Ovary (tissue), 3 donors: ENCODE data around the gene SMAD4.

ENCODE experiments used
- EP300 ChIP-seq: sonication (generic); formaldehyde crosslinking; IDR thresholded peaks from one replicate; pipeline ENCODE4 v1.6.1; 2017; ENCODE audit warnings: antibody characterized with exemption
- POLR2A ChIP-seq: fragments of 450-650 bp; IDR thresholded peaks from one replicate; pipeline ENCODE4 v1.6.1; 2017; ENCODE audit warnings: antibody characterized with exemption, mild to moderate bottlenecking, moderate library complexity
- TF ChIP-seq, protein P1 (sequence below), 3 donors: fragments of 450-650 bp in 2 of 3; fragments of 200-600 bp in 1 of 3; IDR thresholded peaks; one replicate each; pipeline versions ENCODE4 v1.5.1 to v1.8.0; 2016 to 2022; ENCODE audit warnings: antibody characterized with exemption in 3 of 3, mild to moderate bottlenecking in 1 of 3
- donor health status: DM: no; HTN: no; CAD: no.

DNA sequence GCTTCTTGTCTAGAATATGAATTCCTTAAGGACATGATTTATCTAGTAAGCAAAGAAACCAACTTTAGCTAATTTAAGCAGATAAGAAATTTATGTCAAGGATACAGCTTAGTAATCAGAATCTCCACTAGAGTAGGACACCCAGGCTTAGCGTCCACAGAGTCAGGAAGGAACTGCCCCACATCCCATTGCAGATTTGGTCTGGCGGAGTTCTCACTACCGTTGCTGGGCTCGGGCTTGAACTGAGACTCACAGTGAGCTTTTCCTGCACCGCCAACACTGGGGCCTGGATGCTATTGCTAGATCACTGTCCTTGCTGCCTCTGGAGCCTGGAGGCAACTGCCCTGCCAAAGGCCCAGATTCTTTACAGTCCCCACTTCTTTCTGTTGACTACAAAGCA, 68.1 kb downstream of the SMAD4 start:
- TF ChIP-seq, protein P1, sequence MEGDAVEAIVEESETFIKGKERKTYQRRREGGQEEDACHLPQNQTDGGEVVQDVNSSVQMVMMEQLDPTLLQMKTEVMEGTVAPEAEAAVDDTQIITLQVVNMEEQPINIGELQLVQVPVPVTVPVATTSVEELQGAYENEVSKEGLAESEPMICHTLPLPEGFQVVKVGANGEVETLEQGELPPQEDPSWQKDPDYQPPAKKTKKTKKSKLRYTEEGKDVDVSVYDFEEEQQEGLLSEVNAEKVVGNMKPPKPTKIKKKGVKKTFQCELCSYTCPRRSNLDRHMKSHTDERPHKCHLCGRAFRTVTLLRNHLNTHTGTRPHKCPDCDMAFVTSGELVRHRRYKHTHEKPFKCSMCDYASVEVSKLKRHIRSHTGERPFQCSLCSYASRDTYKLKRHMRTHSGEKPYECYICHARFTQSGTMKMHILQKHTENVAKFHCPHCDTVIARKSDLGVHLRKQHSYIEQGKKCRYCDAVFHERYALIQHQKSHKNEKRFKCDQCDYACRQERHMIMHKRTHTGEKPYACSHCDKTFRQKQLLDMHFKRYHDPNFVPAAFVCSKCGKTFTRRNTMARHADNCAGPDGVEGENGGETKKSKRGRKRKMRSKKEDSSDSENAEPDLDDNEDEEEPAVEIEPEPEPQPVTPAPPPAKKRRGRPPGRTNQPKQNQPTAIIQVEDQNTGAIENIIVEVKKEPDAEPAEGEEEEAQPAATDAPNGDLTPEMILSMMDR (IDR thresholded peaks at IDR 0.05), result no peak
- no peak for TF ChIP-seq EP300
- TF ChIP-seq POLR2A, result no peak
